ENCODE measurements around the gene OPRM1.

Gene OPRM1

DNA sequence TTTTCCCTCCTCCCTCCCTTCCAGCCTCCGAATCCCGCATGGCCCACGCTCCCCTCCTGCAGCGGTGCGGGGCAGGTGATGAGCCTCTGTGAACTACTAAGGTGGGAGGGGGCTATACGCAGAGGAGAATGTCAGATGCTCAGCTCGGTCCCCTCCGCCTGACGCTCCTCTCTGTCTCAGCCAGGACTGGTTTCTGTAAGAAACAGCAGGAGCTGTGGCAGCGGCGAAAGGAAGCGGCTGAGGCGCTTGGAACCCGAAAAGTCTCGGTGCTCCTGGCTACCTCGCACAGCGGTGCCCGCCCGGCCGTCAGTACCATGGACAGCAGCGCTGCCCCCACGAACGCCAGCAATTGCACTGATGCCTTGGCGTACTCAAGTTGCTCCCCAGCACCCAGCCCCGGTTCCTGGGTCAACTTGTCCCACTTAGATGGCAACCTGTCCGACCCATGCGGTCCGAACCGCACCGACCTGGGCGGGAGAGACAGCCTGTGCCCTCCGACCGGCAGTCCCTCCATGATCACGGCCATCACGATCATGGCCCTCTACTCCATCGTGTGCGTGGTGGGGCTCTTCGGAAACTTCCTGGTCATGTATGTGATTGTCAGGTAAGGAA, at the start of gene OPRM1:
Gene OPRM1, plus strand, starts transcription at position 10 of the 612 bp plus-strand sequence. Its CDS starts 305 bp downstream, at position 315.
- Histone ChIP-seq H3K4me2 (ENCODE audit: low read length) (no peak within 1 kb of the TSS), H3K9ac (no peak within 1 kb of the TSS), H3K36me3 (ENCODE audit: control insufficient read depth, insufficient read depth, low read length) (no peaks in the 10 kb centered on the region), H3K4me3 (ENCODE audit: low read depth, low read length) (no peak within 1 kb of the TSS), H2AFZ (no peak within 1 kb of the TSS), H3K9me3 (ENCODE audit: control insufficient read depth, low read length) (no peaks in the 10 kb centered on the region), H3K27me3 (ENCODE audit: control insufficient read depth, insufficient read depth, low read length) (no peaks in the 10 kb centered on the region), H3K4me1 (no peaks in the 10 kb centered on the region), H3K79me2 (no peaks in the 10 kb centered on the region), H3K27ac (no peak within 1 kb of the TSS)
- TF ChIP-seq, protein P1, sequence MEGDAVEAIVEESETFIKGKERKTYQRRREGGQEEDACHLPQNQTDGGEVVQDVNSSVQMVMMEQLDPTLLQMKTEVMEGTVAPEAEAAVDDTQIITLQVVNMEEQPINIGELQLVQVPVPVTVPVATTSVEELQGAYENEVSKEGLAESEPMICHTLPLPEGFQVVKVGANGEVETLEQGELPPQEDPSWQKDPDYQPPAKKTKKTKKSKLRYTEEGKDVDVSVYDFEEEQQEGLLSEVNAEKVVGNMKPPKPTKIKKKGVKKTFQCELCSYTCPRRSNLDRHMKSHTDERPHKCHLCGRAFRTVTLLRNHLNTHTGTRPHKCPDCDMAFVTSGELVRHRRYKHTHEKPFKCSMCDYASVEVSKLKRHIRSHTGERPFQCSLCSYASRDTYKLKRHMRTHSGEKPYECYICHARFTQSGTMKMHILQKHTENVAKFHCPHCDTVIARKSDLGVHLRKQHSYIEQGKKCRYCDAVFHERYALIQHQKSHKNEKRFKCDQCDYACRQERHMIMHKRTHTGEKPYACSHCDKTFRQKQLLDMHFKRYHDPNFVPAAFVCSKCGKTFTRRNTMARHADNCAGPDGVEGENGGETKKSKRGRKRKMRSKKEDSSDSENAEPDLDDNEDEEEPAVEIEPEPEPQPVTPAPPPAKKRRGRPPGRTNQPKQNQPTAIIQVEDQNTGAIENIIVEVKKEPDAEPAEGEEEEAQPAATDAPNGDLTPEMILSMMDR (IDR thresholded peaks at IDR 0.05) = no peak

DNA sequence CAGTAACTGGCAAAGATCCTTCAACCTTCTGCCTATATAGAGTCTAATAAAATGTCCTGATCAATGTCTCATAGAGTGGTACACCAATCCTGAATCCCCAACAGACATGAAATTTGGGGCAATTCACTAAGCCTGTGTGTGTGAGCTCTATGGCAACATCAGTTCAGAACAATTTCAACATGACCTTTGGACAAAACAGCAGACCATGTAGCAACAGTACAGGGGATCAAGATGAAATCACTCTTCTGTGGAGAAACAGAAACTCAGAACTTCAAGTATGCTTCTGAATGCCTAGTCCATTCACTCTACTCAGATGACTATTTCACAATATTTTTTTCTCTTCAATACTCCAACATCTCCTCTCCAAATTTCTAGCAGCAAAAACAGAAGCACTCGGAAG, 49.1 kb upstream of the OPRM1 start:
- Histone ChIP-seq H3K4me3 (ENCODE audit: low read depth, low read length) (no peak overlapping the region), H3K79me2 (no peaks in the 10 kb centered on the region), H3K9me3 (ENCODE audit: control insufficient read depth, low read length) (no peaks in the 10 kb centered on the region), H2AFZ (no peak overlapping the region), H3K36me3 (ENCODE audit: control insufficient read depth, insufficient read depth, low read length) (no peaks in the 10 kb centered on the region), H3K4me2 (ENCODE audit: low read length) (no peak overlapping the region), H3K9ac (no peak overlapping the region), H3K4me1 (no peaks in the 10 kb centered on the region), H3K27ac (no peak overlapping the region), H3K27me3 (ENCODE audit: control insufficient read depth, insufficient read depth, low read length) (no peaks in the 10 kb centered on the region)
- TF ChIP-seq, protein P1 (IDR thresholded peaks at IDR 0.05) = no peak

DNA sequence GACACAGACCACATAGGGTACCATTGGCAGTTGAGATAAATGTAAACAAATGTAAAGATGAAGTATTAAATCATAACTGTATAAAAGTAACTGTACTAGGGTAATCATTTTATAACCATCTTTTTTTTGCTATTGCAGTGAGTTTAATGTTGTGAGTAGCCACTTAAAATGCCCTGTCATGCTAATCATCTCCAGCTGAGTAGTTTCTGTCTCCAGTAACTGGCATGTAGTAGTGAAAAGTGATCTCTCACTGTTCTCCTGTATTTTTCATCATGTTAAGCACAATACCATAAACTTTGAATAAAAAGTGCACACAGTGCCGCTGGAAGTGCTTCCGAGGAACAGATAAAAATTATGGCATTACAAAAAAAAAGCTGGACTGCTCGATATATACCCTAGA, 45.0 kb upstream of the OPRM1 start:
- no peak overlapping the region for H3K27ac ChIP-seq
- H3K4me2 ChIP-seq (ENCODE audit: low read length) = no peak overlapping the region
- H2AFZ ChIP-seq = no peak overlapping the region
- TF ChIP-seq, protein P1 (IDR thresholded peaks at IDR 0.05) = no peak
- no peaks in the 10 kb centered on the region for H3K27me3 ChIP-seq (ENCODE audit: control insufficient read depth, insufficient read depth, low read length)
- H3K36me3 ChIP-seq (ENCODE audit: control insufficient read depth, insufficient read depth, low read length) = no peaks in the 10 kb centered on the region
- no peaks in the 10 kb centered on the region for H3K4me1 ChIP-seq
- no peaks in the 10 kb centered on the region for H3K9me3 ChIP-seq (ENCODE audit: control insufficient read depth, low read length)
- no peak overlapping the region for H3K9ac ChIP-seq
- no peak overlapping the region for H3K4me3 ChIP-seq (ENCODE audit: low read depth, low read length)
- no peaks in the 10 kb centered on the region for H3K79me2 ChIP-seq

DNA sequence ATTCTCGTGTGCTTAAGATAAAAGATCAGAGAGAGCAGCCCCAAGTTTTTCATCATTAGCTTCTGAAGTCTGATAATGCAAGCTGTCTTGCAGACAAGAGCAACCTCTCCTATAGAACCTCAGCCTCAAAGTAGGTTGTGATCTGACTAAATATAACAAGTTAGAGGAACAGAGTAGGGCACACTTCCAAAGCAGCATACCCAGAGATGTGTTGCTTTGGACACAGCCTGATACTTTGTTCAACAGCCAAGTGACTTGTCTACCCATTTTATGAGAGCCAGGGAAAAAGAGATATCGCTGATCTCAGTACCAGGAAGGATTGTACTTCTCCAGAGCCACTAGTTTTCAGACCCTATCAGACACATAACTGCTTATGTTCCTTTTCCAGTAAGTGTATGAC, 44.2 kb upstream of the OPRM1 start:
- H2AFZ ChIP-seq = no peak overlapping the region
- no peaks in the 10 kb centered on the region for H3K27me3 ChIP-seq (ENCODE audit: control insufficient read depth, insufficient read depth, low read length)
- H3K27ac ChIP-seq = no peak overlapping the region
- no peaks in the 10 kb centered on the region for H3K36me3 ChIP-seq (ENCODE audit: control insufficient read depth, insufficient read depth, low read length)
- no peak overlapping the region for H3K9ac ChIP-seq
- H3K9me3 ChIP-seq (ENCODE audit: control insufficient read depth, low read length) = no peaks in the 10 kb centered on the region
- TF ChIP-seq, protein P1 (IDR thresholded peaks at IDR 0.05) = no peak
- H3K4me3 ChIP-seq (ENCODE audit: low read depth, low read length) = no peak overlapping the region
- H3K4me2 ChIP-seq (ENCODE audit: low read length) = no peak overlapping the region
- no peaks in the 10 kb centered on the region for H3K79me2 ChIP-seq
- no peaks in the 10 kb centered on the region for H3K4me1 ChIP-seq

DNA sequence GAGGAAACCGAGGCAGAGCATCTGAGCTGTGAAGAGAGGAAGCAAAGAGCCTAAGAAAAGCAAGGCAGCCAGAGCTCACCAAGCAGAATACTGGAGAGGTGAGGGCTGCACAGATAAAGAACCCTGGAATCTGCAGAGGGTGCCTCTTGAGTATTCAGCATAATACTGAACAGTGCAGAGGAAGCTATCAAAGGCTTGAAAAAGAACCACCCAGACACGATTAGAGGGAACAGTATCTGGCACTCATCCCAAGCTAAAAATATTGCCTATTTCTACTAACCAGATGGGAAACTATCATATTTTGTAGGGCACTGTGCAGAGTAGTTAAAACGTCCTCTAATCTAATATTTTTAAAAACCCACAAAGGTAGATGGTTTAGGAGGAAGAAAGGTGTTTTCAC, 41.8 kb upstream of the OPRM1 start:
- Histone ChIP-seq H3K9me3 (ENCODE audit: control insufficient read depth, low read length) (no peaks in the 10 kb centered on the region), H3K4me3 (ENCODE audit: low read depth, low read length) (no peak overlapping the region), H3K27ac (no peak overlapping the region), H3K79me2 (no peaks in the 10 kb centered on the region), H3K27me3 (ENCODE audit: control insufficient read depth, insufficient read depth, low read length) (no peaks in the 10 kb centered on the region), H3K9ac (no peak overlapping the region), H3K4me1 (no peaks in the 10 kb centered on the region), H2AFZ (no peak overlapping the region), H3K4me2 (ENCODE audit: low read length) (no peak overlapping the region), H3K36me3 (ENCODE audit: control insufficient read depth, insufficient read depth, low read length) (no peaks in the 10 kb centered on the region)
- TF ChIP-seq, protein P1 (IDR thresholded peaks at IDR 0.05) = no peak
